ENCODE data around the gene LUZP1. TPM values are rescaled to one million over a fixed set of nuclear protein-coding genes. Genes with fewer than 3 reads are reported as not detected.

LUZP1 gene
- polyA plus RNA-seq, 1 of the 3 experiments (the other 2 are of a cell fraction): 8.9 TPM

DNA sequence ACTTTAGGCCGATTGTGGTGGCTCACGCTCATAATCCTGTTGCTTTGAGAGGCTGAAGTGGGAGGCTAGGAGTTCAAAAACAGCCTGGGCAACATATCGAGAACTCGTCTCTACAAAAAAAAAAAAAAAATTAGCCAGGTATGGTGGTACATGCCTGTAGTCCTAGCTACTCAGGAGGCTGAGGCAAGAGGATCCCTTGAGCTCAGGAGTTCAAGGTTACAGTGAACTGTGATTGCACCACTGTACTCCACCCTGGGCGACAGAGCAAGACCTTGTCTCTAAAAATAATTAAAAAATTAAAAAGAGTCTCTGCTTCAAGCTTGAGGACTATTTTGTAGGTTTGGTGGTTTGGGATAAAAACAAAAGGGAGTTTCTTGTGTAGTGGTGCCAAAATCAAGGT lies 128.1 kb downstream of the LUZP1 start (continued):
- no peak for TF ChIP-seq SMC3 (IDR thresholded peaks at IDR 0.05; ENCODE audit: low read depth, low read length)

DNA sequence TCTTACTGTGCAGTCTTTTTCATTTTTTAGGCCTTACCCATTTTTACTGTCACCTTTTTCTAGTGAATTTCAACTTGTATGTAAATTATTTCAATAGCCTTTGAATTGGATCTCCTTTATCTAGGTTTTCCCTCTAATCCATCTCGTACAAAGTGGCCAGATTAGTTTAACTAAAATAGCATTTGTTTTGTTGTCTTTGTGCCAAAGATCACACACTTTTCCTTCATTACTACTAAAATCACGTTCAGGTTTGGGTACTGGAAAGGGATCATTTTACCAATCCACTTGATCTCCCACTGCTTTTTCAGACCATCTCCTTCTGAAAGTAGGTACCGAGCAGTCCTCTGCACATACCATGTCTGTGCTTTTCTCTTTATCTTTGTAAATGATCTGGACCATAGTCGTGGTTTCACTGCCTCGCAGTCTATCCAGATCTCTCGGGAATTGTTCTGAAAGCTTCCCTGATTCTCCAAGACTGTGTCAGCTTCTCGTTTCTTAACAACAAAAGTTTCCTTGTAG lies 129.3 kb downstream of the LUZP1 start:
- Histone ChIP-seq H2AFZ (ENCODE audit: low read depth) (no peak overlapping the region), H3K9me2 (no peaks in the 10 kb centered on the region), H3K36me3 (replicated peaks in 1 of 2; ENCODE audit: control insufficient read depth in 1 of 2, insufficient read depth in 2 of 2, low read length in 1 of 2) (peaks cover 0 to 6% of the 10 kb centered on the region in 2 experiments), H3K27ac (ENCODE audit: low read depth in 2 of 2, low read length in 1 of 2) (peak overlapping the region in 1 of 2 experiments; percentile 35; a peak in 2 of 4 replicates), H3K27me3 (ENCODE audit: insufficient read depth) (no peaks in the 10 kb centered on the region), H3F3A (replicated peaks; ENCODE audit: insufficient read depth) (peaks cover 4% of the 10 kb centered on the region), H3K4me1 (ENCODE audit: control insufficient read depth in 1 of 2, insufficient read depth in 2 of 2, low read depth in 1 of 2, low read length in 1 of 2) (peaks cover 0 to 4% of the 10 kb centered on the region in 2 experiments; a peak in 2 of 4 replicates), H3K4me3 (ENCODE audit: low read depth in 2 of 2, low read length in 1 of 2) (no peak overlapping the region), H3K4me2 (no peak overlapping the region), H4K20me1 (ENCODE audit: insufficient read depth) (peaks cover 44% of the 10 kb centered on the region), H3K9ac (no peak overlapping the region), H3K79me2 (ENCODE audit: insufficient read depth) (peaks cover 96% of the 10 kb centered on the region), H3K9me3 (no peaks in the 10 kb centered on the region)
- ChIA-PET POLR2A (no interaction called here), CTCF (no interaction called here)
- no peak for DNase-seq
- 75% methylated on average over 7 of the region's 7 CpGs for WGBS (ENCODE audit: low lambda C conversion rate)
- no peak for TF ChIP-seq RCOR1 (IDR thresholded peaks at IDR 0.05; ENCODE audit: low read length)
- TF ChIP-seq CHD2 (IDR thresholded peaks at IDR 0.05; ENCODE audit: low read length, partially characterized antibody): no peak
- TF ChIP-seq RFX5 (IDR thresholded peaks at IDR 0.05; ENCODE audit: low read length): no peak
- TF ChIP-seq, protein P1, sequence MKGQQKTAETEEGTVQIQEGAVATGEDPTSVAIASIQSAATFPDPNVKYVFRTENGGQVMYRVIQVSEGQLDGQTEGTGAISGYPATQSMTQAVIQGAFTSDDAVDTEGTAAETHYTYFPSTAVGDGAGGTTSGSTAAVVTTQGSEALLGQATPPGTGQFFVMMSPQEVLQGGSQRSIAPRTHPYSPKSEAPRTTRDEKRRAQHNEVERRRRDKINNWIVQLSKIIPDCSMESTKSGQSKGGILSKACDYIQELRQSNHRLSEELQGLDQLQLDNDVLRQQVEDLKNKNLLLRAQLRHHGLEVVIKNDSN (IDR thresholded peaks at IDR 0.05; ENCODE audit: borderline replicate concordance, low read depth): no peak
- TF ChIP-seq, protein P2, sequence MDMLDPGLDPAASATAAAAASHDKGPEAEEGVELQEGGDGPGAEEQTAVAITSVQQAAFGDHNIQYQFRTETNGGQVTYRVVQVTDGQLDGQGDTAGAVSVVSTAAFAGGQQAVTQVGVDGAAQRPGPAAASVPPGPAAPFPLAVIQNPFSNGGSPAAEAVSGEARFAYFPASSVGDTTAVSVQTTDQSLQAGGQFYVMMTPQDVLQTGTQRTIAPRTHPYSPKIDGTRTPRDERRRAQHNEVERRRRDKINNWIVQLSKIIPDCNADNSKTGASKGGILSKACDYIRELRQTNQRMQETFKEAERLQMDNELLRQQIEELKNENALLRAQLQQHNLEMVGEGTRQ (IDR thresholded peaks at IDR 0.05; ENCODE audit: borderline replicate concordance, low read depth, low read length): no peak
- TF ChIP-seq EP300 (IDR thresholded peaks at IDR 0.05; ENCODE audit: borderline replicate concordance in 1 of 2, low read depth in 1 of 2, low read length in 1 of 2): no peak
- no peak for TF ChIP-seq YY1 (IDR thresholded peaks at IDR 0.05; ENCODE audit: low read depth)
- TF ChIP-seq, protein P3, sequence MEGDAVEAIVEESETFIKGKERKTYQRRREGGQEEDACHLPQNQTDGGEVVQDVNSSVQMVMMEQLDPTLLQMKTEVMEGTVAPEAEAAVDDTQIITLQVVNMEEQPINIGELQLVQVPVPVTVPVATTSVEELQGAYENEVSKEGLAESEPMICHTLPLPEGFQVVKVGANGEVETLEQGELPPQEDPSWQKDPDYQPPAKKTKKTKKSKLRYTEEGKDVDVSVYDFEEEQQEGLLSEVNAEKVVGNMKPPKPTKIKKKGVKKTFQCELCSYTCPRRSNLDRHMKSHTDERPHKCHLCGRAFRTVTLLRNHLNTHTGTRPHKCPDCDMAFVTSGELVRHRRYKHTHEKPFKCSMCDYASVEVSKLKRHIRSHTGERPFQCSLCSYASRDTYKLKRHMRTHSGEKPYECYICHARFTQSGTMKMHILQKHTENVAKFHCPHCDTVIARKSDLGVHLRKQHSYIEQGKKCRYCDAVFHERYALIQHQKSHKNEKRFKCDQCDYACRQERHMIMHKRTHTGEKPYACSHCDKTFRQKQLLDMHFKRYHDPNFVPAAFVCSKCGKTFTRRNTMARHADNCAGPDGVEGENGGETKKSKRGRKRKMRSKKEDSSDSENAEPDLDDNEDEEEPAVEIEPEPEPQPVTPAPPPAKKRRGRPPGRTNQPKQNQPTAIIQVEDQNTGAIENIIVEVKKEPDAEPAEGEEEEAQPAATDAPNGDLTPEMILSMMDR (IDR thresholded peaks at IDR 0.05): no peak
- TF ChIP-seq, protein P4, sequence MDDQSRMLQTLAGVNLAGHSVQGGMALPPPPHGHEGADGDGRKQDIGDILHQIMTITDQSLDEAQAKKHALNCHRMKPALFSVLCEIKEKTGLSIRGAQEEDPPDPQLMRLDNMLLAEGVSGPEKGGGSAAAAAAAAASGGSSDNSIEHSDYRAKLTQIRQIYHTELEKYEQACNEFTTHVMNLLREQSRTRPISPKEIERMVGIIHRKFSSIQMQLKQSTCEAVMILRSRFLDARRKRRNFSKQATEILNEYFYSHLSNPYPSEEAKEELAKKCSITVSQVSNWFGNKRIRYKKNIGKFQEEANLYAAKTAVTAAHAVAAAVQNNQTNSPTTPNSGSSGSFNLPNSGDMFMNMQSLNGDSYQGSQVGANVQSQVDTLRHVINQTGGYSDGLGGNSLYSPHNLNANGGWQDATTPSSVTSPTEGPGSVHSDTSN (IDR thresholded peaks at IDR 0.05): no peak
- TF ChIP-seq MXI1 (IDR thresholded peaks at IDR 0.05; ENCODE audit: low read depth, low read length): no peak
